ENCODE data around the gene SHC2.

GRCh38 chr19:467554-467953 lies 6.7 kb upstream of the SHC2 start:
- TF ChIP-seq CTCF (IDR thresholded peaks at IDR 0.05; ENCODE audit: poor library complexity) (no peak), EZH2 (IDR thresholded peaks at IDR 0.05; ENCODE audit: borderline replicate concordance) (no peak)

All from hepatocyte (in vitro differentiated cells).